ENCODE measurements around the gene CCDC124. TPM values are rescaled to one million over a fixed set of nuclear protein-coding genes. Genes with fewer than 3 reads are reported as not detected.

Gene CCDC124
- total RNA-seq, 1 donor from 2014 or later, result 97.3 TPM

DNA sequence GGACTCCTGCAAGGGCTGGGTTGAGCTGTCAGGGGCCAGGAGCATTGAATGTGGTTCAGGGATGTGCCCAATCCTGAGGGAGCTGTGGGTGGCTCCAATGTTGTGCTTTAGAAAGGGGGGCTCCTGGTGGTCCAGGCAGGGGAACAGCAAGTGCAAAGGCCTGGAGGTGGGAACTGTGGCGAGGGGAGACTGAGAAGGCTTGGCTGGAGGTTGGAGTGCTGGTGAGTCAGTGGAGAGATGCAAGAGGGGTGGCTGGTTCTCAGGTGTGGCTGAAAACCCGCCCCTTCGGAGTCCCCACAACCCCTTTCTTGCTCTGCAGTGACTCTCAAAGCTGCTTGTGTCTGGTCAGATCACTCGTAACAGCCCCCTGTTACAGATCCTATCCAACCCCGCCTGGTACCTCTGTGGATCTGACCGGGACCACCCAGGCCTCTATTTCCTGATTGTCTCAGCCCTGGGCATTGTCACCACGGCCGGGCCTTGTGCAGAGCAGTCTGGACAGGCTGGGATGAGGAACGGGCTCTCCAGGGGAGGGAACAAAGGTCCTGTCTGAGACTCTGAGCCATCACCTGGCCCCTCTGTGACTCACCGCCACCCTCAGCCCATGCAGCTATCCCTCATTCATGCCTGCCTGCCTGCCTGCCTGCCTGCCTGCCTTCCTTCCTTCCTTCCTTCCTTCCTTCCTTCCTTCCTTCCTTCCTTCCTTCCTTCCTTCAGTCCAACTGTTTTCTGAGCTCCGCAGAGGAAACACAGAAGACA lies 32.7 kb downstream of the CCDC124 start:
- H3K27ac ChIP-seq (ENCODE audit: low read depth, low read length), result no peak overlapping the region
- TF ChIP-seq EZH2 (IDR thresholded peaks at IDR 0.05; ENCODE audit: insufficient read depth, low read length), result no peak
- TF ChIP-seq, protein P1, sequence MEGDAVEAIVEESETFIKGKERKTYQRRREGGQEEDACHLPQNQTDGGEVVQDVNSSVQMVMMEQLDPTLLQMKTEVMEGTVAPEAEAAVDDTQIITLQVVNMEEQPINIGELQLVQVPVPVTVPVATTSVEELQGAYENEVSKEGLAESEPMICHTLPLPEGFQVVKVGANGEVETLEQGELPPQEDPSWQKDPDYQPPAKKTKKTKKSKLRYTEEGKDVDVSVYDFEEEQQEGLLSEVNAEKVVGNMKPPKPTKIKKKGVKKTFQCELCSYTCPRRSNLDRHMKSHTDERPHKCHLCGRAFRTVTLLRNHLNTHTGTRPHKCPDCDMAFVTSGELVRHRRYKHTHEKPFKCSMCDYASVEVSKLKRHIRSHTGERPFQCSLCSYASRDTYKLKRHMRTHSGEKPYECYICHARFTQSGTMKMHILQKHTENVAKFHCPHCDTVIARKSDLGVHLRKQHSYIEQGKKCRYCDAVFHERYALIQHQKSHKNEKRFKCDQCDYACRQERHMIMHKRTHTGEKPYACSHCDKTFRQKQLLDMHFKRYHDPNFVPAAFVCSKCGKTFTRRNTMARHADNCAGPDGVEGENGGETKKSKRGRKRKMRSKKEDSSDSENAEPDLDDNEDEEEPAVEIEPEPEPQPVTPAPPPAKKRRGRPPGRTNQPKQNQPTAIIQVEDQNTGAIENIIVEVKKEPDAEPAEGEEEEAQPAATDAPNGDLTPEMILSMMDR (IDR thresholded peaks at IDR 0.05; ENCODE audit: insufficient read depth, low read depth, low read length), result no peak
- H3K4me3 ChIP-seq (ENCODE audit: insufficient read depth, low read depth, low read length), result no peak overlapping the region
- FAIRE-seq, result no peak
- Mint-ChIP-seq H3K27me3 (ENCODE audit: low read depth, unreplicated experiment) (peaks cover 43% of the 10 kb centered on the region), H3K4me3 (ENCODE audit: unreplicated experiment) (peak overlapping the region; percentile 45), H3K4me1 (ENCODE audit: low read depth, unreplicated experiment) (no peaks in the 10 kb centered on the region), H3K27ac (ENCODE audit: unreplicated experiment) (no peak overlapping the region), H3K36me3 (ENCODE audit: low read depth, unreplicated experiment) (no peaks in the 10 kb centered on the region), H3K9me3 (ENCODE audit: unreplicated experiment) (no peaks in the 10 kb centered on the region)
- no peak overlapping the region for H3K9ac ChIP-seq (ENCODE audit: low read length)
- H3K4me2 ChIP-seq (ENCODE audit: low read length), result no peak overlapping the region
- H4K20me1 ChIP-seq (ENCODE audit: insufficient read depth, low read length), result peaks cover 3% of the 10 kb centered on the region
- peaks cover 25% of the 10 kb centered on the region for H3K27me3 ChIP-seq (ENCODE audit: insufficient read depth, low read length)
- DNase-seq (ENCODE audit: low read depth), result no peak
- H3K9me3 ChIP-seq (ENCODE audit: insufficient read depth, low read depth, low read length), result no peaks in the 10 kb centered on the region
- no peaks in the 10 kb centered on the region for H3K4me1 ChIP-seq (ENCODE audit: insufficient read depth, low read length)
- no peaks in the 10 kb centered on the region for H3K36me3 ChIP-seq (ENCODE audit: insufficient read depth, low read length)
- no peaks in the 10 kb centered on the region for H3K79me2 ChIP-seq (ENCODE audit: insufficient read depth, low read length)
- no peak overlapping the region for H2AFZ ChIP-seq (ENCODE audit: low read depth, low read length)

DNA sequence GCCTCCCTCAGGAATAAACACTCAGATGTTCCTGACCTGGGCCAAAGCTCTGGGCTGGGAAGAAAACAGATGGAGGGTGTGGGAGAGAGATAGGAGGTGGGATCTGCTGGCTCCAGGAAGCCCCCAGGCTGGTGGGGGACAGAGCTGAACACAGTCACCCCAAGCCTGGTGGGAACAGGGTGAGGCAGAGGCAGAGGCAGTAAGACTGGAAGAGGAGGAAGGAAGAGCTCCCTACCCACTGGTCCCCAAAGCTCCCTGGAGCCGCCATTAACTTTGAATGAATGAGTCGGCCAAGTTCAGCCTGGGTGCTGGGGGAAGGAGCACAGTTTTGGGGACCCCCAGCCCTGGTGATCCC lies 33.3 kb downstream of the CCDC124 start:
- no peaks in the 10 kb centered on the region for H3K4me1 Mint-ChIP-seq (ENCODE audit: low read depth, unreplicated experiment)
- H3K27ac Mint-ChIP-seq (ENCODE audit: unreplicated experiment), result no peak overlapping the region
- Histone ChIP-seq H3K27ac (ENCODE audit: low read depth, low read length) (no peak overlapping the region), H3K9ac (ENCODE audit: low read length) (no peak overlapping the region), H3K4me1 (ENCODE audit: insufficient read depth, low read length) (no peaks in the 10 kb centered on the region), H3K36me3 (ENCODE audit: insufficient read depth, low read length) (no peaks in the 10 kb centered on the region), H3K9me3 (ENCODE audit: insufficient read depth, low read depth, low read length) (no peaks in the 10 kb centered on the region), H3K4me2 (ENCODE audit: low read length) (no peak overlapping the region), H3K79me2 (ENCODE audit: insufficient read depth, low read length) (no peaks in the 10 kb centered on the region), H3K27me3 (ENCODE audit: insufficient read depth, low read length) (peaks cover 25% of the 10 kb centered on the region), H3K4me3 (ENCODE audit: insufficient read depth, low read depth, low read length) (no peak overlapping the region), H4K20me1 (ENCODE audit: insufficient read depth, low read length) (peaks cover 3% of the 10 kb centered on the region), H2AFZ (ENCODE audit: low read depth, low read length) (no peak overlapping the region)
- no peak for DNase-seq (ENCODE audit: low read depth)
- no peaks in the 10 kb centered on the region for H3K9me3 Mint-ChIP-seq (ENCODE audit: unreplicated experiment)
- H3K36me3 Mint-ChIP-seq (ENCODE audit: low read depth, unreplicated experiment), result no peaks in the 10 kb centered on the region
- peaks cover 41% of the 10 kb centered on the region for H3K27me3 Mint-ChIP-seq (ENCODE audit: low read depth, unreplicated experiment)
- FAIRE-seq, result no peak
- peak overlapping the region; percentile 72 for H3K4me3 Mint-ChIP-seq (ENCODE audit: unreplicated experiment)
- TF ChIP-seq, protein P1 (IDR thresholded peaks at IDR 0.05; ENCODE audit: insufficient read depth, low read depth, low read length), result no peak
- no peak for TF ChIP-seq EZH2 (IDR thresholded peaks at IDR 0.05; ENCODE audit: insufficient read depth, low read length)
